K562 (cell line): ENCODE data around the gene GSK3B. TPM values are rescaled to one million over a fixed set of nuclear protein-coding genes. Genes with fewer than 3 reads are reported as not detected.

Experiments
- ATF3 ChIP-seq, 2 experiments: fragments of 450-650 bp in 1 of 2; sonication (generic) in 1 of 2; formaldehyde crosslinking in 1 of 2; IDR thresholded peaks in 1 of 2; conservative IDR thresholded peaks in 1 of 2; 2 replicates each; pipeline versions ENCODE4 v1.6.1 to v1.8.1; 2016 to 2023; ENCODE audit warnings: mild to moderate bottlenecking in 2 of 2, moderate library complexity in 2 of 2, inconsistent platforms in 1 of 2, missing genetic modification reagents in 1 of 2
- BHLHE40 ChIP-seq: IDR thresholded peaks from 2 replicates; pipeline ENCODE4 v1.6.1; 2011; ENCODE audit warnings: low read length, improper control_type of control experiment
- CLOCK ChIP-seq: fragments of 250-450 bp; sonication (Bioruptor Pico); IDR thresholded peaks from 2 replicates; pipeline ENCODE4 v1.4.0; 2020; ENCODE audit warnings: mild to moderate bottlenecking, moderate library complexity, borderline replicate concordance
- CREB1 ChIP-seq, 2 experiments: sonication (generic) in 1 of 2; formaldehyde crosslinking in 1 of 2; IDR thresholded peaks; 2 replicates each; pipeline versions ENCODE4 v1.6.1 to v1.8.0; 2012 to 2022; ENCODE audit warnings: inconsistent platforms in 1 of 2, mild to moderate bottlenecking in 1 of 2, missing genetic modification reagents in 1 of 2, moderate library complexity in 1 of 2
- CREM ChIP-seq: IDR thresholded peaks from 2 replicates; pipeline ENCODE4 v1.6.1; 2014; ENCODE audit warnings: antibody characterized with exemption, low read depth
- EGR1 ChIP-seq: fragments of 450-650 bp; conservative IDR thresholded peaks from 2 replicates; pipeline ENCODE4 v1.6.1; 2017; ENCODE audit warnings: mild to moderate bottlenecking
- EWSR1 ChIP-seq: fragments of 450-650 bp; IDR thresholded peaks from 2 replicates; pipeline ENCODE4 v1.6.1; 2018; ENCODE audit warnings: borderline replicate concordance, mild to moderate bottlenecking, low read depth, moderate library complexity; ENCODE audit not compliant: partially characterized antibody
- HDAC1 ChIP-seq, 2 experiments: fragments of 450-650 bp; IDR thresholded peaks; 2 replicates each; pipeline ENCODE4 v1.6.1; 2016 to 2017; ENCODE audit warnings: inconsistent platforms in 1 of 2, mild to moderate bottlenecking in 1 of 2, moderate library complexity in 1 of 2
- HMBOX1 ChIP-seq: sonication (generic); IDR thresholded peaks from 2 replicates; pipeline ENCODE4 v1.6.1; 2016
- MEF2A ChIP-seq: IDR thresholded peaks from 2 replicates; pipeline ENCODE4 v1.6.1; 2011; ENCODE audit warnings: low read depth, mild to moderate bottlenecking, low read length, moderate library complexity; ENCODE audit not compliant: control insufficient read depth
- NCOA1 ChIP-seq: fragments of 450-650 bp; IDR thresholded peaks from 2 replicates; pipeline ENCODE4 v1.6.1; 2016; ENCODE audit warnings: low read depth
- NCOR1 ChIP-seq: fragments of 450-650 bp; IDR thresholded peaks from 2 replicates; pipeline ENCODE4 v1.6.1; 2016; ENCODE audit warnings: mild to moderate bottlenecking, moderate library complexity
- NEUROD1 ChIP-seq: fragments of 150-350 bp; IDR thresholded peaks from 2 replicates; pipeline ENCODE4 v1.6.1; 2014; ENCODE audit warnings: borderline replicate concordance, low read length, low read depth; ENCODE audit not compliant: partially characterized antibody
- RBFOX2 ChIP-seq: fragments of 200-400 bp; formaldehyde crosslinking; IDR thresholded peaks from 2 replicates; pipeline ENCODE4 v1.6.1; 2017; ENCODE audit warnings: low read depth, mild to moderate bottlenecking, low read length, moderate library complexity
- SRF ChIP-seq, 2 experiments: fragments of 250-450, 450-650 bp in 1 of 2; sonication (Bioruptor Pico) in 1 of 2; sonication (generic) in 1 of 2; formaldehyde crosslinking; IDR thresholded peaks; 2 replicates each; pipeline versions ENCODE4 v1.5.0 to v1.5.1; 2020 to 2022; ENCODE audit warnings: mild to moderate bottlenecking in 1 of 2, missing genetic modification reagents in 1 of 2
- TARDBP ChIP-seq: fragments of 450-650 bp; IDR thresholded peaks from 2 replicates; pipeline ENCODE4 v1.6.1; 2016
- ZNF143 ChIP-seq: sonication (generic); formaldehyde crosslinking; IDR thresholded peaks from 2 replicates; pipeline ENCODE4 v1.9.0; 2022; ENCODE audit warnings: mild to moderate bottlenecking, missing genetic modification reagents
- ZNF347 ChIP-seq: fragments of 450-650 bp; formaldehyde crosslinking; IDR thresholded peaks from 2 replicates; pipeline ENCODE4 v1.4.0; 2020; ENCODE audit warnings: low read depth, mild to moderate bottlenecking, moderate library complexity
- ZNF830 ChIP-seq: fragments of 250-450 bp; sonication (Bioruptor Pico); IDR thresholded peaks from 2 replicates; pipeline ENCODE4 v1.5.0; 2021; ENCODE audit warnings: mild to moderate bottlenecking
- polyA plus RNA-seq, 8 experiments: library from polyadenylated mRNA; depleted of rRNA in 4 of 8; stranded (reverse) in 5 of 8; unstranded in 3 of 8; fragments of >200 nt; fragmentation: Nextera tagmentation in 2 of 8; fragmentation: Illumina TruSeq in 1 of 8; extraction: Ambion mirVana in 2 of 8; extraction: Trizol in 1 of 8; gene quantifications; 2 replicates each; pipeline versions ENCODE4 v1.2.1 to v1.2.3, GENCODE V29; 2011 to 2014; ENCODE audit warnings: inconsistent platforms in 1 of 8, missing spikeins in 1 of 8
- total RNA-seq, 7 experiments: library from RNA; depleted of rRNA in 6 of 7; stranded (reverse); fragments of >200 nt in 6 of 7; fragmentation: Illumina TruSeq in 2 of 7; extraction: Trizol in 2 of 7; gene quantifications; 2 replicates each; pipeline versions ENCODE4 v1.2.1 to v1.2.3, GENCODE V29; 2011 to 2021; ENCODE audit warnings: low replicate concordance in 1 of 7

Gene GSK3B
- total and polyA plus RNA-seq, 9 of the 15 experiments (the other 6 are each of a cell fraction or from before 2014, with no cell fraction given) = 4.7 to 25.0 (median 18.7) TPM

- TF ChIP-seq ZNF830 (CRISPR knock-in tag) = no peak
- no peak for TF ChIP-seq CLOCK (CRISPR knock-in tag)
- peak; percentile 84 for TF ChIP-seq NCOR1
- TF ChIP-seq NEUROD1 = peak; percentile 33
- TF ChIP-seq TARDBP = no peak
- TF ChIP-seq RBFOX2 = peak; percentile 33; the same call in 1 of the 2 replicates
- TF ChIP-seq CREB1 (IDR thresholded peaks at IDR 0.05) = no peak
- TF ChIP-seq CREB1 (CRISPR knock-in tag; IDR thresholded peaks at IDR 0.05) = no peak
- TF ChIP-seq ZNF143 (CRISPR knock-in tag) = no peak
- TF ChIP-seq NCOA1 = 0 out of 2 replicates have a peak, but pooled peaks have one; percentile 18
- TF ChIP-seq MEF2A = no peak
- TF ChIP-seq ATF3 (IDR thresholded peaks at IDR 0.05) = peak; percentile 88
- no peak for TF ChIP-seq ATF3 (CRISPR knock-in tag; conservative IDR thresholded peaks at IDR 0.05)
- TF ChIP-seq HMBOX1 = peak; percentile 58; the same call in 1 of the 2 replicates
- no peak for TF ChIP-seq EGR1
- TF ChIP-seq HDAC1 (IDR thresholded peaks at IDR 0.05) = peak in 1 of 2 experiments; percentile 46; a peak in 1 of 4 replicates
- TF ChIP-seq SRF (CRISPR knock-in tag; IDR thresholded peaks at IDR 0.05) = peak in 1 of 2 experiments; percentile 60; a peak in 1 of 4 replicates
- peak; percentile 60 for TF ChIP-seq BHLHE40
- TF ChIP-seq ZNF347 (CRISPR knock-in tag) = no peak
- TF ChIP-seq EWSR1 = no peak
- TF ChIP-seq CREM = peak; percentile 75
Observed at GRCh38 chr3:119794971-119795612, 299.2 kb downstream of the GSK3B start (continued).
